WTC11 (cell line): Measurements from ENCODE around the gene RNF17.

Experiments
- AFF4 ChIP-seq: sonication (generic); formaldehyde crosslinking; IDR thresholded peaks from 2 replicates; pipeline ENCODE4 v1.8.1; 2023; ENCODE audit warnings: mild to moderate bottlenecking, missing genetic modification reagents, borderline replicate concordance
- CREB1 ChIP-seq: sonication (generic); formaldehyde crosslinking; IDR thresholded peaks from 2 replicates; pipeline ENCODE4 v1.8.0; 2023; ENCODE audit warnings: mild to moderate bottlenecking, missing genetic modification reagents
- CTCF ChIP-seq: fragments of 200-600 bp; IDR thresholded peaks from 2 replicates; pipeline ENCODE4 v1.8.0; 2022; ENCODE audit warnings: antibody characterized with exemption
- E2F5 ChIP-seq: sonication (generic); formaldehyde crosslinking; IDR thresholded peaks from 2 replicates; pipeline ENCODE4 v1.8.1; 2022; ENCODE audit warnings: mild to moderate bottlenecking, moderate library complexity, missing genetic modification reagents
- ESRRA ChIP-seq: sonication (generic); formaldehyde crosslinking; IDR thresholded peaks from 2 replicates; pipeline ENCODE4 v1.8.1; 2022; ENCODE audit warnings: mild to moderate bottlenecking, missing genetic modification reagents, borderline replicate concordance
- HMGXB4 ChIP-seq: sonication (generic); formaldehyde crosslinking; IDR thresholded peaks from 2 replicates; pipeline ENCODE4 v1.8.1; 2023; ENCODE audit warnings: mild to moderate bottlenecking, moderate library complexity, missing genetic modification reagents
- MAX ChIP-seq: sonication (generic); formaldehyde crosslinking; IDR thresholded peaks from 2 replicates; pipeline ENCODE4 v1.8.0; 2022; ENCODE audit warnings: mild to moderate bottlenecking, missing genetic modification reagents
- MYBL2 ChIP-seq: sonication (generic); formaldehyde crosslinking; IDR thresholded peaks from 2 replicates; pipeline ENCODE4 v1.8.1; 2023; ENCODE audit warnings: mild to moderate bottlenecking, moderate library complexity, missing genetic modification reagents
- NR1H2 ChIP-seq: sonication (generic); formaldehyde crosslinking; IDR thresholded peaks from 2 replicates; pipeline ENCODE4 v1.9.0; 2021; ENCODE audit warnings: mild to moderate bottlenecking, moderate library complexity, missing genetic modification reagents
- STAT6 ChIP-seq: sonication (generic); formaldehyde crosslinking; conservative IDR thresholded peaks from 2 replicates; pipeline ENCODE4 v1.8.1; 2023; ENCODE audit warnings: mild to moderate bottlenecking, low read depth, missing genetic modification reagents, moderate library complexity
- TCF7 ChIP-seq: sonication (generic); formaldehyde crosslinking; IDR thresholded peaks from 2 replicates; pipeline ENCODE4 v1.8.0; 2022; ENCODE audit warnings: mild to moderate bottlenecking, low read depth, missing genetic modification reagents, moderate library complexity
- USF2 ChIP-seq: sonication (generic); formaldehyde crosslinking; IDR thresholded peaks from 2 replicates; pipeline ENCODE4 v1.8.1; 2023; ENCODE audit warnings: mild to moderate bottlenecking, missing genetic modification reagents, moderate library complexity
- ZMAT4 ChIP-seq: fragments of 250-450 bp; sonication (Bioruptor Pico); IDR thresholded peaks from 2 replicates; pipeline ENCODE4 v1.9.0; 2021; ENCODE audit warnings: mild to moderate bottlenecking
- ZNF138 ChIP-seq: sonication (generic); formaldehyde crosslinking; conservative IDR thresholded peaks from 2 replicates; pipeline ENCODE4 v1.8.1; 2022; ENCODE audit warnings: mild to moderate bottlenecking, moderate library complexity, missing genetic modification reagents

GRCh38 chr13:24759197-24759596, 4.8 kb upstream of the RNF17 start:
- TF ChIP-seq CREB1 = no peak
- TF ChIP-seq AFF4 = no peak
- no peak for TF ChIP-seq USF2 (CRISPR knock-in tag)
- no peak for TF ChIP-seq MAX
- no peak for TF ChIP-seq TCF7 (CRISPR knock-in tag)
- no peak for TF ChIP-seq ZNF138 (CRISPR knock-in tag)
- no peak for TF ChIP-seq CTCF
- TF ChIP-seq ZMAT4 (CRISPR knock-in tag) = no peak
- no peak for TF ChIP-seq MYBL2 (CRISPR knock-in tag)
- TF ChIP-seq HMGXB4 = no peak
- no peak for TF ChIP-seq NR1H2
- no peak for TF ChIP-seq STAT6
- TF ChIP-seq E2F5 (CRISPR knock-in tag) = no peak
- no peak for TF ChIP-seq ESRRA (CRISPR knock-in tag)
